A673 (cell line): Measurements from ENCODE around the gene TMEM59L.

Experiments
- EZH2 ChIP-seq: fragments of 200-600 bp; sonication (generic); IDR thresholded peaks from 2 replicates; pipeline ENCODE4 v1.6.1; 2017; ENCODE audit warnings: borderline replicate concordance, low read depth, mild to moderate bottlenecking, mixed read lengths, antibody characterized with exemption, low read length; ENCODE audit not compliant: poor library complexity, severe bottlenecking
- TF ChIP-seq, protein P1 (sequence below): fragments of 300-800, 200-600 bp; sonication (generic); conservative IDR thresholded peaks from 2 replicates; pipeline ENCODE4 v1.5.1; 2017; ENCODE audit warnings: low read depth, mild to moderate bottlenecking, antibody characterized with exemption, low read length, moderate library complexity, mixed read lengths

DNA sequence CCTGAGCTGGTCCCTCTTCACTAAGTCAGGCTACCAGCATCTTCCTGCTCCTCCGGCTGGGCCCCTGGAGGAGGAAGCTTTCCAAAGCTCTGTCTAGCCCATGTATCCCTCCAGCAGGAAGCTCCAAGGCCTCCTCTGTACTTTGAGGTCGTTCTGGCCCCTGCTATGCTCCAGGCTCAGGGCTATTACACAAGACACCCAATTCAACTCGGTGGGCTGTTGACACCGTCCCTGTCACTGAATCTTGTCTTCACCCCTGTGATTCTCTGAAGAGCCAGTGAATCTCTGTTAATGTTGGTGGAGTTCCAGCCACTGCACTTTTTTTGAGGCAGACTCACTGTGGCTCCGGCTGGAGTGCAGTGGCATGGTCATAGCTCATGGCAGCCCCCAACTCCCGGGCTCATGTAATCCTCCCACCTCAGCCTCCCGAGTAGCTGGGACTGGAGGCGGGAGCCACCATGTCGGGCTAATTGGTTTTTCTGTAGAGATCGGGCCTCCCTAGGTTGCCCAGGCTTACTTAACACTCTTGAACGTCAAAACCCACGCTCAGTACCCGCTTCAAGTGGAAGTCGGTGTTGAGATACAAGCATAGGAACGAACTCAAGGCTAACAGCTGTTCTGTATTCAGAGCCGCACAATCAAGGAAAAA is 24.6 kb upstream of the TMEM59L start:
- TF ChIP-seq EZH2 = no peak
- TF ChIP-seq, protein P1, sequence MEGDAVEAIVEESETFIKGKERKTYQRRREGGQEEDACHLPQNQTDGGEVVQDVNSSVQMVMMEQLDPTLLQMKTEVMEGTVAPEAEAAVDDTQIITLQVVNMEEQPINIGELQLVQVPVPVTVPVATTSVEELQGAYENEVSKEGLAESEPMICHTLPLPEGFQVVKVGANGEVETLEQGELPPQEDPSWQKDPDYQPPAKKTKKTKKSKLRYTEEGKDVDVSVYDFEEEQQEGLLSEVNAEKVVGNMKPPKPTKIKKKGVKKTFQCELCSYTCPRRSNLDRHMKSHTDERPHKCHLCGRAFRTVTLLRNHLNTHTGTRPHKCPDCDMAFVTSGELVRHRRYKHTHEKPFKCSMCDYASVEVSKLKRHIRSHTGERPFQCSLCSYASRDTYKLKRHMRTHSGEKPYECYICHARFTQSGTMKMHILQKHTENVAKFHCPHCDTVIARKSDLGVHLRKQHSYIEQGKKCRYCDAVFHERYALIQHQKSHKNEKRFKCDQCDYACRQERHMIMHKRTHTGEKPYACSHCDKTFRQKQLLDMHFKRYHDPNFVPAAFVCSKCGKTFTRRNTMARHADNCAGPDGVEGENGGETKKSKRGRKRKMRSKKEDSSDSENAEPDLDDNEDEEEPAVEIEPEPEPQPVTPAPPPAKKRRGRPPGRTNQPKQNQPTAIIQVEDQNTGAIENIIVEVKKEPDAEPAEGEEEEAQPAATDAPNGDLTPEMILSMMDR = no peak
